Measurements from ENCODE around the gene FUCA1.
"Not testable (repeated sequence)": the region's sequence is repeated elsewhere in the genome, so short reads cannot be mapped to it uniquely, and the experiment has no call there.

FUCA1 gene

DNA sequence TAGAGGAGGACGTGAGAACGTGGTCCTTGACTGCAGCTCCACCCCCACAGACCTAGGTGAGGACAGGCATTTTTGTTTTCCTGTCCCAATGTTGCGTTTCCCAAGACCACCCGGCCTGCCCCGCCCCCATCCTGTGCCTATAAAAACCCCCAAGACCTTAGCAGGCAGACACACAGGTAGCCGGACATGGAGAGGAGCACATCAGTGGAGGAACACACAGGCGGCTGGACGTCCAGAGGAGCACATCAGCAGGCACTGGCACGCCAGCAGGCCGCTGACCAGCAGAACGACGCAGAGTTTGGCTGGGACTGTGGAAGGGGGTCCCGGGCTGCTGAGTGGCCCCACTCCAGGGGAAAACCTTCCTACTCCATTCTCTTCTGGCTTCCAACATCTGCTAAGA, 30.2 kb downstream of the FUCA1 start:
- DNase-seq (ENCODE audit: low read depth): no peak

DNA sequence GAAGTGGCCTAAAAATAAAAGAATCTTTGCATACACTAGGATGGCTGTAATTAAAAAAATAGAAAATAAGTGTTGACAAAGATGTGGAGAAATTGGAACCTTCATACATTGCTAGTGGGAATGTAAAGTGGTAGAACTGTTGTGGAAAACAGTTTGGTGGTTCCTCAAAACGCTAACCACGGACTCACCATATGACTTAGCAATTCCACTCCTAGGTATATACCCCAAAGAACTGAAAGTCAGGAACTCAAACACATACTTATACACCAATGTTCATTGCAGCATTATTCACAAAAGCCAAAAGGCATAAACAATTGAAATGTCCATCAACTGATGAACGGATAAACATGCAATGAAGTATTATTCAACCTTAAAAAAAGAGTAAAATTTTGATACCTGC, 32.1 kb downstream of the FUCA1 start:
- DNase-seq (ENCODE audit: low read depth): no peak

GRCh38 chr1:23834156-23834555, 33.9 kb downstream of the FUCA1 start:
- DNase-seq (ENCODE audit: low read depth): not testable (repeated sequence)

DNA sequence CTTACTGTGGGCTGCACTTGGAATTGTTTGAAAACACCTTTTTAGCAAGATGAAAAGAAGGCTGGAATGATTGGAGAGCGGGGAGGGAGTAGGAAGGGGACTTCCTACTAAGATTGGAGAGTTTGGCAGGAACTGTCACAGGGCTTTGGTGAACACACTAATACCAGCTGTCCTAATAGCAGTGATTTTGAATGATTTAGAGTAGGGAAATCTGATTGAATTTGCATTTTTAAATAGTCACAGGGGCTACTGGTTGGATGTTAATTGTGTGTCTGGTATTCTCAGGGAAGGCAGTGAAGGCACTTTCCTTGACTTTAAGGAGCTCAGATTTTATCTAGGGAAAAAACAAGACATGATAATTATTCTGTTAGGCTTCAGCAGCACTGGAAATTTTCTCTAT, 40.4 kb downstream of the FUCA1 start:
- no peak for DNase-seq (ENCODE audit: low read depth)

DNA sequence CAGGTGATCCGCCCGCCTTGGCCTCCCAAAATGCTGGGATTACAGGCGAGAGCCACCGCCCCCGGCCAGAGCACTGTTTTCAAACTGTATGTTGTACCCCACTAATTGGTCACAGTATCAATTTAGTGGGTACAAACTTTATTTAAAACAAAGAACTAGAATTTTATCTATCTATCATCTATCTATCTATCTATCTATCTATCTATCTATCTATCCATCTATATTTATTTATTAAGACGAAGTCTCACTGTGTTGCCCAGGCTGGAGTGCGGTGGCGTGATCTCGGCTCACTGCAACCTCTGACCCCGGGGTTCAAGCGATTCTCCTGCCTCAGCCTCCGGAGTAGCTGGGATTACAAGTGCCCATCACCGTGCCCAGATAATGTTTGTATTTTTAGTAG, 41.5 kb downstream of the FUCA1 start:
- not testable (repeated sequence) for DNase-seq (ENCODE audit: low read depth)

DNA sequence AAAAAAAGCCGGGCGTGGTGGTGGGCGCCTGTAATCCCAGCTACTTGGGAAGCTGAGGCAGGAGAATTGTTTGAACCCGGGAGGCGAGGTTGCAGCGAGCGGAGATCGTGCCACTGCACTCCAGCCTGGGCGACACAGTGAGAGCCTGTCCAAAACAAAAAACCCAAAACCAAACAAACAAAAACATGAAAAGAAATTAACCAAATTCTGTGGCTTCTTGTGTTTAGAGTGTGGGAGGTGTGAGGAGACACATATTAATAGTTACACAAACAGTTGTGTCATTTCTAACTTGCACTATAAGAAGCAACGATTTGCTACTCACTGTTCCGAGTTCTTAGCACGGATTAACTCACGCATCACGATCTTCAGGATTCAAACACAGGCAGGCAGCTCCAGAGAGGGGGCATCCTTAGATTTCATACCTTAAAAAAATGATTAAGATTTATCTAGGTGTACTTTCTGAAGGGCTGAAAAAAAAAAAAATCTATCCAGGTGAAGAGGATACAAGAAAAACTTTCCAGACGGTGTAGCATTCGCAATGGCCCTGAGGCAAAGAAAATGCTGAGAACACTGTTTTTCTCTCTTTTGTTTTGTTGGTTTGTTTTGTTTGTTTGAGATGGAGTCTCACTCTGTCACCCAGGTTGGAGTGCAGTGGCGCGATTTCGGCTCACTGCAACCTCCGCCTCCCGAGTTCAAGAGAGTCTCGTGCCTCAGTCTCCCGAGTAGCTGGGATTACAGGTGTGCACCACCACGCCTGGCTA, 42.1 kb downstream of the FUCA1 start:
- DNase-seq (ENCODE audit: low read depth): no peak

DNA sequence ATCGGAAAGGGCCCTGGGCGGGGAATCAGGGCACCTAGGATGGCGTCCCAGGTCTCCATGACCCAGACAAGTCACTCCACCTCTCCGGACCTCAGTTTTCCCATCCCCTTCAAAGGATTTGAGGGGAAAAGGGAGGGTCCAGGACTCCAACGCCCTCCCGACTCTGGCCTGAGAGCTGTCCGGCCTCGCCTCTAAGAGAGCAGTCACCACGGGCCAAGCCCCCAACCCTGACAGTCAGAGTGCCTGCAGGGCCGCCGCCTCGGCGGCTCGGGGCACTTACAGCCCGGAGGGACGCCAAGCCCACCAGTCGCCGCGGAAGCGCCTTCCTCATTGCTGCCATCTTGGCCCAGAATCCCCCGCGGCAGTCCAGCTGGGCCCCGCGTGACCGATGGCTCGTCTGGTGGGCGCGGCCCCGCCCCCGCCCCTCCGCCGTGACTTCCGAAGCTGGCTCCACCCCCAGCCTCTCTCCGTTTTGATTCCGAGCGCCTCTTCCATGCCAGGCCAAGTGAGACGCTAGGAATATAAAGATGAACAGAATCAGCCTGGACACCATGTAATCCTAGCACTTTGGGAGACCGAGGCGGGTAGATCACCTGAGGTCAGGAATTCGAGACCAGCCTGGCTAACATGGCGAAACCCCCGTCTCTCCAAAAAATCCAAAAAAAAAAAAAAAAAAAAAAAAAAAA, 42.9 kb downstream of the FUCA1 start, which contains the start of gene HMGCL:
Gene HMGCL (minus strand): TSS at position 354 of the 686 bp plus-strand sequence. CDS start 14 bp downstream, at position 340.
- DNase-seq (ENCODE audit: low read depth): peak; percentile 85

GRCh38 chr1:23824711-23825075, 43.4 kb downstream of the FUCA1 start:
- DNase-seq (ENCODE audit: low read depth): no peak

DNA sequence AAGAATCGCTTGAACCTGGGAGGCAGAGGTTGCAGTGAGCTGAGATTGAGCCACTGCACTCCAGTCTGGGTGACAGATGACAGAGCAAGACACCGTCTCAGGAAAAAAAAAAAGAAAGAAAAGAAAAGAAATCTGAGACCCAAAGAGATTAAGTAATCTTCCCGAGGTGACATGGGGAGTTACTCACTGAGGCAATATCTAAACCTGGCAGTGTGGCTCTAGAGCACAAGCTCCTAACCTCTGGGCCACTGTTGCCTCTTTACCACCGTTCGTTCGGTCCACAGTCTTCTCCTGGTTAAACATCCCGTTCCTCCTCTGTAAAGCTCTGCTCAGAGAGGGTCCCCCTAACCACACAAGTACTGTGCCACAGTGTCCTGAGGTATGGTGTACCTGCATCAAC, 44.3 kb downstream of the FUCA1 start:
- DNase-seq (ENCODE audit: low read depth): no peak

DNA sequence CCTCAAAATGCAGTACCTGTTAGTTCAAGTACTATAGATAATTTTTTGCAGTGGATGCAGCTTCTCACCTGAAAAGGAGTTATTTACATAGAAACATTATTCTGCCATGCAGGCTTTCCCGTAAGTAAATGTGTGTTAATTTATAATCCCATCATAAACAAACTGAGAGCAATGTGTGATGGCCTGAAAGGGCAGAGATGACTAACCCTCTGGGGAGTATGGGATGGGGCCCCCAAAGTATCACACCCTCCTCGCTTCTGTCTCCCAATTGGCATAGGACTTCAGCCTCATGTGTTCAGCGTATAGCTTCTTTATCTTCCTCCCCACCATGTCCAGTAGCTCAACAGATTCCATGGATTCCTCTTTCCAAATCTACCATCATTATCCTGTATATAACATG, 50.5 kb downstream of the FUCA1 start:
- DNase-seq (ENCODE audit: low read depth): no peak

DNA sequence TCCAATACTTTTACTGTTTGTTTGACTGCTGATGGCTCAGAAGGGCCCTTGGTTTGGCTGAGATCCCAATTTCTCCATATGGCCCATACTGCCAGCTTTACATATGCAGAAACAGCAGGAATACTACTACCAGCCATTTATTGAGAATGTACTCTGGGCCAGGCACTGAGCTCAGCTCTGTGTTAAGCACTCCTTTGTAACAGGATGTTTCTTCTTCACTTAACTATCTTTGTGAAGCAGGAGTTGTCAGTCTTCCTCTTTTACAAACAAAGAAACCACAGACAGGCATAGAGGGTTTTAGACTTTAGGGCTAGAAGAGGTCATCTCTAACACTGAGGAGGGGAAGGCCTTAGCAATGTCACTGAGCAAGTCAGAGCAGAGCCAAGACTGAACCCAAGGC, 51.2 kb downstream of the FUCA1 start:
- DNase-seq (ENCODE audit: low read depth): no peak

DNA sequence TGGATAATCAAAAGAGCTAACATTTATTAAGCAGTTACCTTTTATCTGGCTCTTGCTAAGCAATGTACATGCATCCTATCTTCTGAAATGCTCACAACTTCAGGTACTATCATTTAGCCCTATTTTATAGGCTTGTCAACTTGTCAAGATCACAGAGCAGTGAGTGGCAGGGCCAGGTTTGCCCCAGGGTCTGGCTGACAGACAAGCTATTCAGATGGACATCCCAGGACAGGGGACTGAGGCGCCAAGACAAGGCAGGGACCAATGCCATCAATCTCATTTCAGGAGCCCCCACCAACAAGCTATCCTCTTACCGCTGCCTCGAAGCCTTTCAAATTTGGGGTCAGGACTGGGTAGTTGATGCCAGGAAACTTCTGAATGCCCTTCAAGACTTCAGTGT, 51.7 kb downstream of the FUCA1 start:
- DNase-seq (ENCODE audit: low read depth): no peak

- DNase-seq (ENCODE audit: low read depth): no peak
Observed at GRCh38 chr1:23814016-23814415, 54.1 kb downstream of the FUCA1 start.

- DNase-seq (ENCODE audit: low read depth): peak; percentile 35
Observed at GRCh38 chr1:23810818-23811540, 57.1 kb downstream of the FUCA1 start.

GRCh38 chr1:23809751-23810171, 58.3 kb downstream of the FUCA1 start:
- peak; percentile 73 for DNase-seq (ENCODE audit: low read depth)

- no peak for DNase-seq (ENCODE audit: low read depth)
Observed at GRCh38 chr1:23807453-23807852, 60.6 kb downstream of the FUCA1 start.

- DNase-seq (ENCODE audit: low read depth): no peak
Observed at GRCh38 chr1:23806280-23806679, 61.8 kb downstream of the FUCA1 start.

DNA sequence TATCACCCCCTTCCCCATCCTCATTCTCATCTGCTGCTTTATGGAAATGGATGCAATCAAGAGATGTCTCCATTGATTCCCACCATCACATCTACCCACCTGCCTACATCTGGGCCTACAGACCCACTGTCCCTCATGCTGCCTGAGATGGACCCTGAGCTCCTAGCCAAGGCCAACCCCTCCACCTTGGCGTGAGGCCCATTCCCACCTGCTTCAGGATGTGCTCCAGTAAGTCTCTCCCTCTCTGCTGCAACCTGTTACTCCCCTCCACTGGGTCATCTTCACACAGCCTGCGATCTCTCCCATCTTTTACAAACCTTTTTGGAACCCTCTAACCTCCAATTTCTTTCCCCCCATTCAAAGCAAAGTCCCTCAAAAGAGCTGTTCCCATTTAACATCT, 63.1 kb downstream of the FUCA1 start:
- no peak for DNase-seq (ENCODE audit: low read depth)

DNA sequence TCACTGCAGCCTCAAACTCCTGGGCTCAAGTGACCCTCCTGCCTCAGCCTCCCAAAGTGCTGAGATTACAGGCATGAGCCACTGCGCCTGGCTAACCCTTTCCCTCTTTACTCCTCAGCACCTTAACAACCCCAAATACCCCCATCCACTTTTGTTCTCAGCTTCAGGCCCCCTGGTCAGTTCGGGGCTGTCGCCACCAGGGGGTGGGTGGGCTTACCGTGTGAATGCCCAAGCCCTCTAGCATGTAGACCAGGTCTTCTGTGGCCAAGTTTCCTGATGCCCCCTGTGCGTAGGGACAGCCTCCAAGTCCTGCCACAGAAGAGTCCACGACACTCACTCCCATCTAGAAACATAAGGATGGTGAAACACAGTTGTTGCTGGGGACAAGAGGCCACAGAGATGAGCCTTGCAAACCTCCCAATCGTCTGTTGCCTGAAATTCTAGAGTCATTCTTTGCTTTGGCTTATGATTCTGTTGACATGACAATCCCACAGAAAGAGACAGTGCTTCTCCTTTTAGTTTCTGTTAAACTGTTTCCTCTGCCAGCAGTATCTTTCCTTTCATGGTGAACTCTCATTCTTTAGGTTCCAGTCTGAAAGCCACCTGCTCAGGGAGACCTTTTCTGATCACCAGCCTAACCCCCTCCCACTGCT, 63.8 kb downstream of the FUCA1 start:
- DNase-seq (ENCODE audit: low read depth): no peak

GRCh38 chr1:23803674-23804073, 64.4 kb downstream of the FUCA1 start:
- no peak for DNase-seq (ENCODE audit: low read depth)

DNA sequence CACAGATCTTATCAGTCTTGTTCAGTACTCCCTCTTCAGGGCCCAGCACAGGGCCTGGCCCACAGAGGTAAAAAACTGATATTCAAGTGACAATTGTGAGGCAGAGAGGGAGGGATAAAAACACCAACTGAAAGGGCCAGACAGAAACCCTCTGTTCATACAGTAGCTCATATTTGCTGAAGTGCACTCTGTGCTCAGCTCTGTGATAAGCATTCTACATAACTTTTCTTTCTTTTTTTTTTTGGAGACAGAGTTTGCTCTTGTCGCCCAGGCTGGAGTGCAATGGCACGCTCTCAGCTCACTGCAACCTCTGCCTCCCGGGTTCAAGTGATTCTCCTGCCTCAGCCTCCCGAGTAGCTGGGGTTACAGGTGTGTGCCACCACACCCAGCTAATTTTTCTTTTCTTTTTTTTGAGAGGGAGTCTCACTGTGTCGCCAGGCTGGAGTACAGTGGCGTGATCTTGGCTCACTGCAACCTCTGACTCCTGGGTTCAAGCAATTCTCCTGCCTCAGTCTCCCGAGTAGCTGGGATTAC, 65.2 kb downstream of the FUCA1 start:
- DNase-seq (ENCODE audit: low read depth): not testable (repeated sequence)

- no peak for DNase-seq (ENCODE audit: low read depth)
Observed at GRCh38 chr1:23801876-23802275, 66.2 kb downstream of the FUCA1 start.
